ENCODE measurements around the gene USH1G. TPM values are rescaled to one million over a fixed set of nuclear protein-coding genes. Genes with fewer than 3 reads are reported as not detected.

The USH1G gene
- total RNA-seq, 4 donors from 2014 or later = 0.27 to 0.32 TPM; not detected in 2

- peaks cover 0 to 7% (median 2%) of the 10 kb centered on the region in 4 donors for H3K4me1 ChIP-seq
- DNase-seq = no peak
- in situ Hi-C loops (cut with MboI; ENCODE audit: low pct_ligation_motif_present in 1 of 4, low pct_unique_long_range_greater_than_20kb in 1 of 4, low sequenced_read_pairs in 3 of 4) (loop anchor here in 1 of 4 donors (25.0 kb wide), 1 partner anchor 235 kb away; the partner anchor contains the start of gene SUMO2), intact Hi-C loops (cut with DNase I; ENCODE audit: low total_unique reads) (no loop called here)
- TF ChIP-seq CTCF (IDR thresholded peaks at IDR 0.05) = no peak
- TF ChIP-seq POLR2AphosphoS5 (IDR thresholded peaks at IDR 0.05) = no peak
- TF ChIP-seq POLR2A (IDR thresholded peaks at IDR 0.05) = no peak
- H3K4me3 ChIP-seq = no peak overlapping the region
- H3K36me3 ChIP-seq = no peaks in the 10 kb centered on the region
- H3K27ac ChIP-seq = peak overlapping the region in 2 of 4 donors; percentile 8 to 35
- WGBS, 2 donors (ENCODE audit: low coverage in 1 of 2) = 66% methylated on average over 23 of the region's 24 CpGs; no CpG with 5 or more reads in 1 of the 2 donors
- H3K9me3 ChIP-seq = no peaks in the 10 kb centered on the region
- H3K27me3 ChIP-seq = peaks cover 8% of the 10 kb centered on the region
These were observed 29.5 kb upstream of the USH1G start for GRCh38 chr17:74952431-74953133.

- DNase-seq = no peak
- in situ Hi-C loops (cut with MboI; ENCODE audit: low pct_ligation_motif_present in 1 of 4, low pct_unique_long_range_greater_than_20kb in 1 of 4, low sequenced_read_pairs in 3 of 4) (loop anchor here in 1 of 4 donors (25.0 kb wide), 1 partner anchor 235 kb away; the partner anchor contains the start of gene SUMO2), intact Hi-C loops (cut with DNase I; ENCODE audit: low total_unique reads) (no loop called here)
- Histone ChIP-seq H3K4me1 (peaks cover 0 to 7% (median 2%) of the 10 kb centered on the region in 4 donors), H3K9me3 (no peaks in the 10 kb centered on the region), H3K4me3 (no peak overlapping the region), H3K36me3 (no peaks in the 10 kb centered on the region), H3K27me3 (peaks cover 8% of the 10 kb centered on the region), H3K27ac (no peak overlapping the region)
- TF ChIP-seq EP300 (IDR thresholded peaks at IDR 0.05; ENCODE audit: low read depth) (no peak), POLR2A (IDR thresholded peaks at IDR 0.05) (no peak)
- 83% methylated on average over 26 of the region's 32 CpGs; no CpG with 5 or more reads in 1 of the 2 donors for WGBS, 2 donors (ENCODE audit: low coverage in 1 of 2)
These were observed 28.8 kb upstream of the USH1G start for GRCh38 chr17:74951680-74952421.

GRCh38 chr17:74951065-74951464, 28.0 kb upstream of the USH1G start:
- WGBS, 2 donors (ENCODE audit: low coverage in 1 of 2) = 57% methylated on average over 3 of the region's 3 CpGs; no CpG with 5 or more reads in 1 of the 2 donors
- Histone ChIP-seq H3K27me3 (peaks cover 13% of the 10 kb centered on the region), H3K4me3 (no peak overlapping the region), H3K36me3 (no peaks in the 10 kb centered on the region), H3K4me1 (peaks cover 0 to 7% (median 2%) of the 10 kb centered on the region in 4 donors), H3K9me3 (no peaks in the 10 kb centered on the region), H3K27ac (no peak overlapping the region)
- TF ChIP-seq CTCF (IDR thresholded peaks at IDR 0.05) = no peak
- TF ChIP-seq POLR2AphosphoS5 (IDR thresholded peaks at IDR 0.05) = no peak
- TF ChIP-seq EP300 (IDR thresholded peaks at IDR 0.05; ENCODE audit: low read depth) = no peak
- no peak for TF ChIP-seq POLR2A (IDR thresholded peaks at IDR 0.05)
- intact Hi-C loops (cut with DNase I; ENCODE audit: low total_unique reads) (no loop called here), in situ Hi-C loops (cut with MboI; ENCODE audit: low pct_ligation_motif_present in 1 of 4, low pct_unique_long_range_greater_than_20kb in 1 of 4, low sequenced_read_pairs in 3 of 4) (loop anchor here in 1 of 4 donors (25.0 kb wide), 1 partner anchor 236 kb away; the partner anchor contains the start of gene SUMO2)
- DNase-seq = no peak

- intact Hi-C loops (cut with DNase I; ENCODE audit: low total_unique reads) = no loop called here
- no peak overlapping the region for H3K4me3 ChIP-seq
- H3K9me3 ChIP-seq = no peaks in the 10 kb centered on the region
- H3K36me3 ChIP-seq = no peaks in the 10 kb centered on the region
- peaks cover 0 to 7% (median 2%) of the 10 kb centered on the region in 4 donors for H3K4me1 ChIP-seq
- 35% methylated on average over 4 of the region's 8 CpGs; no CpG with 5 or more reads in 1 of the 2 donors for WGBS, 2 donors (ENCODE audit: low coverage in 1 of 2)
- in situ Hi-C loops (cut with MboI; ENCODE audit: low pct_ligation_motif_present in 1 of 4, low pct_unique_long_range_greater_than_20kb in 1 of 4, low sequenced_read_pairs in 3 of 4) = loop anchor here in 1 of 4 donors (25.0 kb wide), 1 partner anchor 237 kb away; the partner anchor contains the start of gene SUMO2
- TF ChIP-seq POLR2AphosphoS5 (IDR thresholded peaks at IDR 0.05) = no peak
- TF ChIP-seq CTCF (IDR thresholded peaks at IDR 0.05) = no peak
- TF ChIP-seq POLR2A (IDR thresholded peaks at IDR 0.05) = no peak
- no peak overlapping the region for H3K27ac ChIP-seq
- peaks cover 20% of the 10 kb centered on the region for H3K27me3 ChIP-seq
- DNase-seq = no peak
These were observed 27.2 kb upstream of the USH1G start for GRCh38 chr17:74950207-74950606.

Measured in transverse colon (tissue), 4 donors.